NCI-H1105 (cell line): ENCODE results near the gene MYMX.
"Not testable (repeated sequence)": the region's sequence is repeated elsewhere in the genome, so short reads cannot be mapped to it uniquely, and the experiment has no call there.

Experiments
- DNase-seq: peaks from one replicate; lab custom pipeline; 2025; lab: John Stamatoyannopoulos, UW

Gene MYMX

DNA sequence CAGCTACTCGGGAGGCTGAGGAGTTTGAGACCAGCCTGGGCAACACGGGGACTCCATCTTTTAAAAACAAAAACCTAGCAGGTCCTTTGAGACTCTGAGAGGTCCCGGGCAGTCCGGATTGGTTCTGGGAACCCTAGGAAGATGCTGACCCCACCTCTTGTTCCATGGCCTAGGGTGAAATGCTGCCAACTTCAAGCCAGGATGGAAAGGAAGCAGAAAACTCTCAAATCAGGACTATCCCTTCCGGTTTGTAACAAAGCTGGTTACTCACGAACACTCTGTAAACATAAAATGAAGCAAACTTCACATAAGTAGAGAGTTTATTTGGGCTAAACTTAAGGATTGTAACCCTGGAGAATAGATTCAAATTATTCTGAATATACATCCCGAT, 30.1 kb upstream of the MYMX start:
- no peak for DNase-seq

DNA sequence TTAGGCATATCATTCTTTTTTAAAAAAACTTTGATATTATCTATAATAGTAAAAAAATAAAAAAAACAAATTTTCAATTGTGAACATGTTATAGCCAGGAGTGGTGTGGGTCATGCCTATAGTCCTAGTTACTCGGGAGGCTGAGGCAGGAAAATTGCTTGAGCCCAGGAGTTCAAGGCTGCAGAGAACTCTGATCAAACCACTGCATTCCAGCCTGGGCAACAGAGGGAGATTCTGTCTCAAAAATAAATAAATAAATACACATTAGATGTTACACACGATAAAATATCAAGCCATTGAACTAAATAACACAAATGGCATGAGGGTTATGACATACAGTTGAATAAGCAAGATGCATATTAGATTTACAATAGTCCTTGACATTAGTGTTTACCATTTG, 27.9 kb upstream of the MYMX start:
- no peak for DNase-seq

GRCh38 chr6:44189257-44189656, 27.5 kb upstream of the MYMX start:
- no peak for DNase-seq

GRCh38 chr6:44190715-44191114, 26.0 kb upstream of the MYMX start:
- no peak for DNase-seq

DNA sequence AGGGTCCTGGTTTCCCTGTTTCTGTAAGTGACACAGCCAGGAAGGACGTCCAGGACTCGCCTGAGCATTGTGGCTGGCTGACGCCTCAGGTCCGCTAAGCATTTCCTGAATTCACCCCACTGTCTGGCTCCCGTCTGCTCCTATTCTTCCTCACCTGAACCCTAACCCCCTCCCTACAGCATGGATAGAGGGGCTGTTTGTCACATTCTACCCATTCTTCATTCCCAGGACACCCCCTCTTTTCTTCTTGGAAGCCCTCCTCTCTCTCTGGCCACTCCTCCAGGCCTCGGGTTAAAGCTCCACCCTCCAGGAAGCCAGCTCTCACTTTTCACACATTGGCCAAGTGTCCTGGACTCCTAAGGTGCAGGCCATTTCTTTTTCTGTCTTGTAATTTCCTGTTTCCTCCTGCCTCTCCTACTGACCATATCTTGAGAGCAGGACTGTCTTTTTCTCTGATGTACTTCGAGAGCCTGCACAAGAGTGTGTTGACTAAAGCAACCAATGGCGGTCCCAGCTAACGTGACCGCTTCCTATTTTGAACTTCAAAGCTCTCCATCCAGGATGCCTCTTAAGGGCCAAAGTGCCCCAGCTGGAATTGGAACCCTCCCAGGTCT, 24.2 kb upstream of the MYMX start:
- DNase-seq, result no peak

DNA sequence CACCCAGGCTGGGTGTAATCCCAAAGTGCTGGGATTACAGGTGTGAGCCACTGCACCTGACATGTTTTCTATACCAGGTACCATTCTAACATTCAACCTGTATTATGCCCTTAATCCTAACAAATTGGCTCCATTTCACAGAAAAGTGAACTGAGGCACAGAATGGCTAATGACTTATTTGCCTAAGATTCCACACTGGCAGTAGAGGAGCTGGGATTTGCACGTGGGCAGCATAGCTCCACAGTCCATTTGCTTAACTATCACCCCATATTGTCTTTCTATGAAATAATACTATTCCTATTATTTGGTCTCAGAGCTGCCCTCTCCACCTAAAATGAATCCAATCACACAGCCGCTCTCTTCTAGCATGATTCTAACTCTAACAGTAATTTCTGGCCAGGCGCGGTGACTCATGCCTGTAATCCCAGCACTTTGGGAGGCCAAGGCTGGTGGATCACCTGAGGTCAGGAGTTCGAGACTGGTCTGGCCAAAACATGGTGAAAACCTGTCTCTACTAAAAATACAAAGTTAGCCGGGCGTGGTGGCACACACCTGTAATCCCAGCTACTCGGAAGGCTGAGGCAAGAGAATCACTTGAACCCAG, 23.3 kb upstream of the MYMX start:
- DNase-seq, result no peak

DNA sequence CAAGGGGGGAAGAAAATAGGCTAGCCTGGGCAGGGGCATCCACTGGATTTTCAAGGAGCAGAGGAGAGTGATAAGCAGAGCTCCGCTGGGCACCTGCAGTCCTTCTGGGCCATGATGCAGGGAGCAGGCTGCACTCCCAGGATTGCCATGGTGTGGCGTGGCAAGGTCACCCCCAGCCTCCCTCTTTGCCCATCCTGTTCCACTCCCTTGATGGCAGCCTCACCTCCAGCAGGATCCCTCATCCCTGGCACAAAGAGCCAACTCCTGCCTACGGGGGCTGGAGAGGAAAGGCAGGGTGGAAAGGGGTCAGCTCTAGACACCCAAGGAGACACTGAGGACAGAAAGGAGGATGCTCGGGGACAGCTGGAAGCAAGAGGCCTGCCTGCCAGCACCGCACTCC, 22.4 kb upstream of the MYMX start:
- DNase-seq, result no peak

DNA sequence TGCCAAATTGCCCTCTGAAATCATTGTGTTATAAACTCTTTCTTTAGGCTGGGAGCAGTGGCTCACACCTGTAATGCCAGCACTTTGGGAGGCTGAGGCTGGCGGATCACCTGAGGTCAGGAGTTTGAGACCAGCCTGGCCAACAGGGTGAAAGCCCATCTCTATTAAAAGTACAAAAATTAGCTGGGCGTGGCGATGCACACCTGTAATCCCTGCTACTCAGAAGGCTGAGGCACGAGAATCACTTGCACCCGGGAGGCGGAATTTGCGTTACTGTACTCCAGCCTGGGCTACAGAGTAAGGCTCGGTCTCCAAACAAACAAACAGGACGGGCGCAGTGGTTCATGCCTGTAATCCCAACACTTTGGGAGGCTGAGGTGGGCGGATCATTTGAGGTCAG, 20.4 kb upstream of the MYMX start:
- not testable (repeated sequence) for DNase-seq

- no peak for DNase-seq
Measured at GRCh38 chr6:44198684-44199083, 18.0 kb upstream of the MYMX start.

DNA sequence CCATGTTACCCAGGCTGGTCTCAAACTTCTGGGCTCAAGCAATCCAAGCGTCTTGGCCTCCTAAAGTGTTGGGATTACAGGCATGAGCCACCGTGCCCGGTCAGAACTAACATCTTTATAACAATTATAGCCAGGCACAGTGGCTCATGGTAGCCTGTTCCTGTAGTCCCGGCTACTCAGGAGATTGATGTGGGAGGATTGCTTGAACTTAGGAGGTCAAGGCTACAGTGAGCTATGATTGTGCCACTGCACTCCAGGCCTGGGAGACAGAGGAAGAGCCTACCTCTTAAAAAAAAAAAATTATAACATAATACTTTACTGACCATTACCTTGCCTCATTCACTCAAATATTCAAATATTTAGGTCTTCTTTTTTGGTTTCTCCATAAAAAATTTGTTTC, 16.8 kb upstream of the MYMX start:
- no peak for DNase-seq

DNA sequence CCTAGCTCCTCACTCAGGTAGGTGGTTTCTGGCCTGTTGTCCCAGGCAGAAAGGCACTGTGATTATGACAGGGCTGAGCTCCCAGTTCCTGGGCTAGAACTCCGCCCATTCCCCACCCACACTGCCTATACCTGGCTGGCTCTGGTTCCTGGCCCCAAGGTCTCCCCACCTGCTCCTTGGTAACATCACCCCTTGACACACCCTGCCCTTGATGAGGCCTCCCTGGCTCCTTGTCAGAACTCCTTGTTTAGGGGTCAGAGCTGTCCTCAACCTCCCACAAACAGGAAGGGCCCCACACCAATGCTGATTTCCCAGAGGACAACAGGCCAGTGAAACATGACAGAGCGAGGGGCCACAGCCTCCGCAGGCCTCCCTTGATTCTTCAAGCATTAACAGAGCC, 15.5 kb upstream of the MYMX start:
- DNase-seq, result no peak

GRCh38 chr6:44201638-44202303, 15.0 kb upstream of the MYMX start:
- no peak for DNase-seq

DNA sequence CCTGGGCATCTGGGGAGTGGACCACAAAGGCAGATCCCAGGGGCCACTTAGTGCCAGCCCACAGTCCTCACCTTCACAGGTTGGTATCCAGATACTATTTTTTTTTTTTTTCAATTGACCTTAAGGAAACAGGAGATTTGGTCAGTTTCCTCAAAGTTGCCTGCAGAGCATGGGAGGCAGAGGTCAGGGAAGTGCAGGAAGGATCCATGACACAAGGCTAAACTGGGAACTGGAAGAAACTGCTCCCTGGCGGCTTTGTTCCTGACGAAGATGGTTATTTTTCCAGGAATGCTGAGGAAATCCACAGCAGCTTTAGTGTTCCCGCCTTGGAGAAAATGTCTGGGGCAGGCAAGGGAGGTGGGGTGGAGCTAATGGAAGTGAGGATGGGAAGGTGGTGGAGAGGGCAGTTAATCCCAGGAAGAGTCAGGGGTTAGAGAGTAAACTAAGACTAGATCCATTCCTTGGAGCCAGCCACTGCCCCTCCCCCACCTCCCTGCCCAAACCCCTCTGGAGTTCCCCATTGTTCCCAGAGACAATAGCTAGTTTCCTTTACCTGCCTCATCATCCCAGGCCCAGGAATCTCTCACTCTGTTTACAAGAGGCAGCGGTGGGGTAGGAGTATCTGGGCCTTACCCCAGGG, 14.3 kb upstream of the MYMX start:
- no peak for DNase-seq

- no peak for DNase-seq
Measured at GRCh38 chr6:44202972-44203750, 13.6 kb upstream of the MYMX start.

DNA sequence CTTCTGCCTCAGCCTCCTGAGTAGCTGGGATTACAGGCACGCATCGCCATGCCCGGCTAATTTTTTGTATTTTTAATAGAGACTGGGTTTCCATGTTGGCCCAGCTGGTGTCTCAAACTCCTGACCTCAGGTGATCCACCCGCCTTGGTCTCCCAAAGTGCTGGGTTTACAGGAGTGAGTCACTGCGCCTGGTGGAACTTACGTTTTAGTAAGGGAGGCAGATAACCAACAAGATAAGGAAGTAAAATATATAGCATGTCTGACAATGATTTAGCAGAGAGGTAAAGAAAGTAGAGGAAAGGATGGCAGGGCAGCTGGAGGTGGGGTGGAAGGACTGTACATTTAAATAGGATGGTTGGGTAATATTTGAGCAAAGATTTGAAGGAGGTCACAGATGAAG, 12.8 kb upstream of the MYMX start:
- DNase-seq, result no peak

DNA sequence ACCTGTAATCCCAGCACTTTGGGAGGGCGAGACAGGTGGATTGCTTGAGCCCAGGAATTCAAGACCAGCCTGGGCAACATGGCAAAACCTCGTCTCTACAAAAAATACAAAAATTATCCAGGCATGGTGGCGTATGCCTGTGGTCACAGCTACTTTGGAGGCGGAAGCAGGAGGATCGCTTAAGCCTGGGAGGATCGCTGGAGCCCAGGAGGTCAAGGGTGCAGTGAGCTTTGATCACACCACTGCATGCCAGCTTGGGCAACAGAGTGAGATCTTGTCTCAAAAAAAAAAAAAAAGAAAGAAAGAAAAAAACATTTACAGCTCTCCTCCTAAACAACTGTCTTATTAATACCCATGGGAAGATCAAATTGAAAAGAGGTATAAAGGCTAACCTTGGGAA, 8.8 kb upstream of the MYMX start:
- DNase-seq, result no peak

DNA sequence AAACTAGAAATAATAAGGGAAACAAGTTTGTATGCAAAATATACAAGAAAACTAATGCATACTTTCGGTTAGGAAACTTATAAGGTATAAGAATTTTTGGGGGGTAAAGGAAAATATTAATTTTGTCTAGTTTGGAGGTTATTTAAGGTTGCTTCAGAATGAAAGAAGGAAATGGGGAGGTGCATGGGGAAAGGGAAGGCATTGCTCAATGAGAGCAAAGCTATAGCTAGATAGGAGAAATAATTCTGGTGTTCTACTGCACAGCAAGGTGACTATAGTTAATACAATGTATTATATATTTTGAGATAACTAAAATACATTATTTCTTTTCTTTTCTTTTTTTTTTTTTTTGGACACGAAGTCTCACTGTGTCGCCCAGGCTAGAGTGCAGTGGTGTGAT, 5.4 kb upstream of the MYMX start:
- DNase-seq, result no peak

DNA sequence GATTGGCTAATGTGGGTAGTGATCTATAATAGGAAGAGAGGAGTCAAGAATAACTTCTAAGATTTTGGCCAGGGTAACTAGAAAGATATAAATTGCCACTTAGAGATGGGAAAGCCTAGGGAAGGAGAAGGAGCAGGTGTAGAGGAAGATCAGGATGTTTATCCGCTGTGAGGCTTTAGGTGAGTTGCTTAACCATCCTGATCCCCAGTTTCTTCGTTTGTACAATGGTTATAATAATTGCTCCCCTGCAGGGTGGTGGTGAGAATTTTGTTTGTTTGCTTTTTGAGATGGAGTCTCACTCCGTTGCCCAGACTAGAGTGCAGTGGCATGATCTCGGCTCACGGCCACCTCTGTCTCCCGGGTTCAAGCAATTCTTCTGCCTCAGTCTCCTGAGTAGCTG, 2.4 kb upstream of the MYMX start:
- DNase-seq, result no peak

GRCh38 chr6:44217332-44218143, 812 bp downstream of the MYMX start:
- no peak for DNase-seq

DNA sequence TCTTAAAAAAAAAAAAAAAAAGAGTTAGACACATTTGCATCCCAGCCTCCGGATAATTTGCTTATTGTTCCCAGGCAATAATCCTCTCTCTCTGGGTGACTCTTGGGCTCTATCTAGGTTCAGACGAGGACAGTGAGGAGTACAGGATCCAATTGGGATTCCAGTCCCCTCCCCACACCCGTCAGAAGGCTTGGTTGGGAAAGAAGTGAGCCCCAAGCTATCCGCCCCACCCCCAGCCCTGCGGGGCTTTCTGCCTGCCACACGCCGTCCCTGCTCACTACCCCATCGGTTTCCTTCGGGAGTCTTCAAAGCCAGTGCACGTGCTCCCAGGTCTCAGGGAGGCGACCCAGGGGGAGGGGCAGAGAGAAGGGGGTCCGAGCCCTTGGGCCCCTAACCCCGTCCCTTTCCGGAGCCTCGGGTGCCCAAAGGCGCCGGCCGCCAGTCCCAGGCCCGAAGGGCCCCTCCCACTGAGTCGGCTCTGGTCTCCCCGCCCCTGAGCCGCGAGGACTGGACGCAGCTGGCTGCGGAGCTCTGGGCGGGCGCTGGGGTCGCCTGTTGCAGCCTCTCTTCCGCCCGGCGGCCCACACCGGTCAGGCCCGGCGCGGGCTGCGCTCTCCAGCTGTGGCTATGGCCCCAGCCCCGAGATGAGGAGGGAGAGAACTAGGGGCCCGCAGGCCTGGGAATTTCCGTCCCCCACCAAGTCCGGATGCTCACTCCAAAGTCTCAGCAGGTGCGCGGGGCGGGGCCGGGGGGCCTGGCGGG, 2.5 kb downstream of the MYMX start:
- peak; percentile 68 for DNase-seq
